Neural cell (in vitro differentiated cells): ENCODE data around the gene GMPPA. TPM values are rescaled to one million over a fixed set of nuclear protein-coding genes. Genes with fewer than 3 reads are reported as not detected.

Experiments
- H2AFZ ChIP-seq: fragments of 200-600, 300-800 bp; sonication (generic), shearing (Covaris generic); 2 replicates; pipeline ENCODE4 v1.6.0; 2014; ENCODE audit warnings: low read depth, mild to moderate bottlenecking, antibody characterized with exemption, low read length, moderate library complexity
- H3F3A ChIP-seq: fragments of 200-600 bp; shearing (Covaris generic); 2 replicates; pipeline ENCODE4 v1.6.1; 2016; ENCODE audit warnings: mild to moderate bottlenecking, moderate library complexity, mixed read lengths, antibody characterized with exemption, low read length; ENCODE audit not compliant: insufficient read depth, poor library complexity, severe bottlenecking
- H3K27ac ChIP-seq: fragments of 200-600, 300-800 bp; sonication (generic), shearing (Covaris generic); 2 replicates; pipeline ENCODE4 v1.5.1; 2014; ENCODE audit warnings: mild to moderate bottlenecking, low read length, moderate library complexity
- H3K27me3 ChIP-seq: fragments of 300-800, 200-600 bp; sonication (generic), shearing (Covaris generic); 2 replicates; pipeline ENCODE4 v1.6.0; 2014; ENCODE audit warnings: mild to moderate bottlenecking, low read depth, low read length, moderate library complexity; ENCODE audit not compliant: insufficient read depth
- H3K36me3 ChIP-seq: fragments of 300-800, 200-600 bp; sonication (generic), shearing (Covaris generic); 2 replicates; pipeline ENCODE4 v1.5.1; 2014; ENCODE audit warnings: mild to moderate bottlenecking, antibody characterized with exemption, low read length, moderate library complexity; ENCODE audit not compliant: insufficient read depth
- H3K4me2 ChIP-seq: fragments of 300-800, 200-600 bp; sonication (generic), shearing (Covaris generic); 2 replicates; pipeline ENCODE4 v1.6.0; 2014; ENCODE audit warnings: mild to moderate bottlenecking, low read length
- H3K4me3 ChIP-seq: fragments of 300-800, 200-600 bp; sonication (generic), shearing (Covaris generic); 2 replicates; pipeline ENCODE4 v1.5.1; 2014; ENCODE audit warnings: mild to moderate bottlenecking, low read length, moderate library complexity
- H3K79me2 ChIP-seq: fragments of 200-600 bp; shearing (Covaris generic); replicated peaks from 2 replicates; pipeline ENCODE4 v1.6.0; 2014; ENCODE audit warnings: mild to moderate bottlenecking, low read length, moderate library complexity; ENCODE audit not compliant: insufficient read depth
- H3K9ac ChIP-seq: fragments of 300-800, 200-600 bp; sonication (generic), shearing (Covaris generic); 2 replicates; pipeline ENCODE4 v1.6.1; 2016; ENCODE audit warnings: mild to moderate bottlenecking, low read length, mixed read lengths
- H3K9me2 ChIP-seq: fragments of 200-600 bp; shearing (Covaris generic); 2 replicates; pipeline ENCODE4 v1.6.1; 2016; ENCODE audit warnings: mild to moderate bottlenecking, low read length, mixed read lengths; ENCODE audit not compliant: insufficient read depth
- H3K9me3 ChIP-seq: fragments of 200-600, 300-800 bp; sonication (generic), shearing (Covaris generic); 2 replicates; pipeline ENCODE4 v1.6.1; 2016; ENCODE audit warnings: mild to moderate bottlenecking, mixed run types, low read length, moderate library complexity, mixed read lengths
- H4K20me1 ChIP-seq: fragments of 200-600 bp; shearing (Covaris generic); 2 replicates; pipeline ENCODE4 v1.6.1; 2016; ENCODE audit warnings: mild to moderate bottlenecking, mixed run types; ENCODE audit not compliant: insufficient read depth
- CTCF ChIP-seq: fragments of 450-650 bp; IDR thresholded peaks from 2 replicates; pipeline ENCODE4 v1.5.1; 2014; ENCODE audit warnings: antibody characterized with exemption, mild to moderate bottlenecking, moderate library complexity; ENCODE audit not compliant: poor library complexity, severe bottlenecking
- EP300 ChIP-seq: fragments of 450-650 bp; conservative IDR thresholded peaks from 2 replicates; pipeline ENCODE4 v1.6.1; 2014; ENCODE audit warnings: antibody characterized with exemption, mild to moderate bottlenecking, moderate library complexity; ENCODE audit not compliant: poor library complexity, severe bottlenecking
- EZH2 ChIP-seq: fragments of 200-600, 300-800 bp; shearing (Covaris generic), sonication (generic); IDR thresholded peaks from 2 replicates; pipeline ENCODE4 v1.6.1; 2014; ENCODE audit warnings: antibody characterized with exemption, low read length, borderline replicate concordance, mild to moderate bottlenecking; ENCODE audit not compliant: insufficient read depth, poor library complexity, severe bottlenecking
- MXI1 ChIP-seq: fragments of 450-650 bp; conservative IDR thresholded peaks from 2 replicates; pipeline ENCODE4 v1.6.1; 2014; ENCODE audit warnings: antibody characterized with exemption, mild to moderate bottlenecking; ENCODE audit not compliant: poor library complexity, severe bottlenecking
- POLR2AphosphoS5 ChIP-seq: IDR thresholded peaks from 2 replicates; pipeline ENCODE4 v1.6.1; 2012
- RAD21 ChIP-seq: fragments of 450-650 bp; conservative IDR thresholded peaks from 2 replicates; pipeline ENCODE4 v1.6.1; 2014; ENCODE audit warnings: antibody characterized with exemption, mild to moderate bottlenecking, moderate library complexity
- REST ChIP-seq: IDR thresholded peaks from 2 replicates; pipeline ENCODE4 v1.6.1; 2012; ENCODE audit warnings: borderline replicate concordance
- SMC3 ChIP-seq: fragments of 450-650 bp; conservative IDR thresholded peaks from 2 replicates; pipeline ENCODE4 v1.6.1; 2014; ENCODE audit warnings: antibody characterized with exemption, mild to moderate bottlenecking, moderate library complexity; ENCODE audit not compliant: poor library complexity
- TAF1 ChIP-seq: IDR thresholded peaks from 2 replicates; pipeline ENCODE4 v1.6.1; 2012; ENCODE audit warnings: low read depth
- polyA plus RNA-seq: library from polyadenylated mRNA; depleted of rRNA; stranded (reverse); fragments of >200 nt; gene quantifications from 2 replicates; pipeline ENCODE4 v1.2.3, GENCODE V29; 2014

The GMPPA gene
- polyA plus RNA-seq, 1 donor from 2014 or later: 20.4 TPM

- Histone ChIP-seq H2AFZ (no peak overlapping the region), H3K4me2 (no peak overlapping the region), H3K9me2 (no peaks in the 10 kb centered on the region), H3K9ac (no peak overlapping the region), H4K20me1 (peaks cover 2% of the 10 kb centered on the region), H3K27me3 (no peaks in the 10 kb centered on the region), H3K9me3 (no peaks in the 10 kb centered on the region), H3F3A (no peaks in the 10 kb centered on the region), H3K36me3 (peaks cover 5% of the 10 kb centered on the region), H3K27ac (no peak overlapping the region), H3K4me3 (peak overlapping the region; percentile 90), H3K79me2 (peaks cover 17% of the 10 kb centered on the region)
- TF ChIP-seq MXI1: peak; percentile 64
- no peak for TF ChIP-seq TAF1
- no peak for TF ChIP-seq REST
- TF ChIP-seq SMC3: peak; percentile 100
- TF ChIP-seq EZH2: no peak
- peak; percentile 100 for TF ChIP-seq CTCF
- TF ChIP-seq POLR2AphosphoS5: no peak
- peak; percentile 20 for TF ChIP-seq EP300
- peak; percentile 92 for TF ChIP-seq RAD21
These were observed 43.0 kb downstream of the GMPPA start for GRCh38 chr2:219541611-219542180.

- TF ChIP-seq SMC3: peak; percentile 38
- peak; percentile 47 for TF ChIP-seq CTCF
- TF ChIP-seq RAD21: no peak
- TF ChIP-seq REST: no peak
- no peak for TF ChIP-seq EZH2
- TF ChIP-seq POLR2AphosphoS5: no peak
- TF ChIP-seq MXI1: peak; percentile 39
- no peak for TF ChIP-seq TAF1
- Histone ChIP-seq H3K36me3 (peaks cover 5% of the 10 kb centered on the region), H3K9me3 (no peaks in the 10 kb centered on the region), H3K4me2 (peak overlapping the region; percentile 87), H3K9ac (peak overlapping the region; percentile 97), H3K27me3 (no peaks in the 10 kb centered on the region), H2AFZ (peak overlapping the region; percentile 40), H3K27ac (peak overlapping the region; percentile 89), H4K20me1 (peaks cover 2% of the 10 kb centered on the region), H3K4me3 (peak overlapping the region; percentile 90), H3K9me2 (no peaks in the 10 kb centered on the region), H3K79me2 (peaks cover 17% of the 10 kb centered on the region), H3F3A (no peaks in the 10 kb centered on the region)
These were observed 44.4 kb downstream of the GMPPA start for GRCh38 chr2:219542931-219543595.
